GM19025 (cell line): ENCODE results near the gene KHNYN.
"Not testable (repeated sequence)": the region's sequence is repeated elsewhere in the genome, so short reads cannot be mapped to it uniquely, and the experiment has no call there.

ENCODE experiments used
- ATAC-seq: cut with Tn5 transposase; IDR thresholded peaks from one replicate; pipeline ENCODE4 v1.9.1; 2021; ENCODE audit warnings: mild to moderate bottlenecking, low read depth, moderate library complexity; ENCODE audit not compliant: unreplicated experiment

The KHNYN gene

GRCh38 chr14:24437020-24437735, 7.4 kb downstream of the KHNYN start:
- no peak for ATAC-seq

- ATAC-seq: no peak
Measured at GRCh38 chr14:24437736-24438067, 7.9 kb downstream of the KHNYN start.

GRCh38 chr14:24438223-24439097, 8.7 kb downstream of the KHNYN start:
- no peak for ATAC-seq

GRCh38 chr14:24439257-24439656, 9.5 kb downstream of the KHNYN start:
- ATAC-seq: no peak

GRCh38 chr14:24439830-24440605, 10.3 kb downstream of the KHNYN start:
- ATAC-seq: no peak

GRCh38 chr14:24440606-24441399, 11.0 kb downstream of the KHNYN start:
- ATAC-seq: no peak

GRCh38 chr14:24441485-24441884, 11.7 kb downstream of the KHNYN start:
- no peak for ATAC-seq

GRCh38 chr14:24441904-24442239, 12.1 kb downstream of the KHNYN start:
- ATAC-seq: no peak

GRCh38 chr14:24442240-24443052, 12.7 kb downstream of the KHNYN start, which contains the start of gene SDR39U1:
Gene SDR39U1 (minus strand): TSS chr14:24442776. CDS start chr14:24442769, 7 bp downstream.
- peak; percentile 87 for ATAC-seq

GRCh38 chr14:24443053-24443665, 13.4 kb downstream of the KHNYN start:
- no peak for ATAC-seq

- ATAC-seq: not testable (repeated sequence)
Measured at GRCh38 chr14:24450828-24451227, 21.1 kb downstream of the KHNYN start.

- ATAC-seq: no peak
Measured at GRCh38 chr14:24456980-24457379, 27.2 kb downstream of the KHNYN start.

- ATAC-seq: no peak
Measured at GRCh38 chr14:24458736-24459135, 29.0 kb downstream of the KHNYN start.

GRCh38 chr14:24459331-24459730, 29.6 kb downstream of the KHNYN start:
- ATAC-seq: no peak

- no peak for ATAC-seq
Measured at GRCh38 chr14:24461336-24461735, 31.6 kb downstream of the KHNYN start.

GRCh38 chr14:24463017-24463883, 33.5 kb downstream of the KHNYN start:
- no peak for ATAC-seq

- no peak for ATAC-seq
Measured at GRCh38 chr14:24463884-24464785, 34.4 kb downstream of the KHNYN start.
